Lower leg skin (tissue), 4 donors: ENCODE data around the gene CCDC187. TPM values are rescaled to one million over a fixed set of nuclear protein-coding genes. Genes with fewer than 3 reads are reported as not detected.

ENCODE experiments used
- DNase-seq, 2 donors: peaks; one replicate each; pipeline ENCODE4 v3.0.0-alpha.2; 2019; ENCODE audit warnings: low spot score in 2 of 2
- H3K4me3 ChIP-seq: fragments of 200-600 bp; sonication (generic); 2 replicates; pipeline ENCODE4 v1.5.1; 2017; ENCODE audit warnings: mild to moderate bottlenecking, low read depth; ENCODE audit not compliant: poor library complexity, severe bottlenecking
- POLR2A ChIP-seq, 2 donors: fragments of 450-650 bp; IDR thresholded peaks; one replicate each; pipeline ENCODE4 v1.6.1; 2016 to 2017; ENCODE audit warnings: antibody characterized with exemption in 2 of 2, mild to moderate bottlenecking in 1 of 2, moderate library complexity in 1 of 2
- WGBS, 2 donors: methylation state at CpG; one replicate each; pipeline ENCODE4 v1.1.5; 2018; 5-methylcytosine and 5-hydroxymethylcytosine counted together
- intact Hi-C: fragments of 100-400 bp; cut with DNase I; formaldehyde crosslinking; loops from one replicate; pipeline ENCODE4 v1.15.0; 2023; ENCODE audit warnings: low total_unique reads
- total RNA-seq, 4 donors: library from RNA; depleted of rRNA; stranded (reverse); fragments of >200 nt; gene quantifications; one replicate each; pipeline ENCODE4 v1.1.0, GENCODE V29; 2016
- TF ChIP-seq, protein P1 (sequence below), 3 donors: fragments of 450-650 bp; IDR thresholded peaks; one replicate each; pipeline ENCODE4 v1.5.1; 2016; ENCODE audit warnings: antibody characterized with exemption in 3 of 3, mild to moderate bottlenecking in 3 of 3, moderate library complexity in 2 of 3

CCDC187 gene
- total RNA-seq, 4 donors from 2014 or later = 1.1 TPM; not detected in 3

DNA sequence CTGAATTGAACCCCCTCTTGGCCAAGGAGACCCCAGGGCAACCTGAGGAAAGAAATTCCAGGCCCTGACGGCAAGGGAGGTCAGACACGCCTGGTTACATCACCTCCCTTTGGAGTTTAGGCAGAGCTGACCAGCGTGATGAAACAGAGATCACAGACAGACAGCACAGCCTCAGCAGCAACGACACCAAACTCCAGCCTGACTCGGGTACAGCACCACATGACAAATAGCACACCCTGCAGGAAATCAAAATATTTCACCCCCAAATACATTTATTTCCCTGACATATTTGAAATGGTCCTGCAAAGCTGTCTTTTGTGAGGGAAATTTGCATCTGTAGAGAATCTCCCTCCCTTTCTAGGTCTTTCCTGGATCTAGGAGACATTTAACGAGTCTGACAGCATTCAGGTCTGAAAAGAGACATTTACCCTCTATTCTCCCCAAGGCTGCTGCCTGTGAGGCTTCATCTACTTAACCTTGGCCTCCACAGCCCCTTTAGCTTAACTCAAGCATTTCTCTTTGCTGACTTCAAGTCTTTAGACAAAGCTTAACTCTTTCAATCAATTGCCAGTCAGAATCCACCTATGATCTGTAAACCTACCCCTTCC is 60.9 kb downstream of the CCDC187 start:
- no peak for DNase-seq
- WGBS, 2 donors = 52 to 61% methylated on average over 6 of the region's 6 CpGs
- H3K4me3 ChIP-seq = no peak overlapping the region
- TF ChIP-seq, protein P1, sequence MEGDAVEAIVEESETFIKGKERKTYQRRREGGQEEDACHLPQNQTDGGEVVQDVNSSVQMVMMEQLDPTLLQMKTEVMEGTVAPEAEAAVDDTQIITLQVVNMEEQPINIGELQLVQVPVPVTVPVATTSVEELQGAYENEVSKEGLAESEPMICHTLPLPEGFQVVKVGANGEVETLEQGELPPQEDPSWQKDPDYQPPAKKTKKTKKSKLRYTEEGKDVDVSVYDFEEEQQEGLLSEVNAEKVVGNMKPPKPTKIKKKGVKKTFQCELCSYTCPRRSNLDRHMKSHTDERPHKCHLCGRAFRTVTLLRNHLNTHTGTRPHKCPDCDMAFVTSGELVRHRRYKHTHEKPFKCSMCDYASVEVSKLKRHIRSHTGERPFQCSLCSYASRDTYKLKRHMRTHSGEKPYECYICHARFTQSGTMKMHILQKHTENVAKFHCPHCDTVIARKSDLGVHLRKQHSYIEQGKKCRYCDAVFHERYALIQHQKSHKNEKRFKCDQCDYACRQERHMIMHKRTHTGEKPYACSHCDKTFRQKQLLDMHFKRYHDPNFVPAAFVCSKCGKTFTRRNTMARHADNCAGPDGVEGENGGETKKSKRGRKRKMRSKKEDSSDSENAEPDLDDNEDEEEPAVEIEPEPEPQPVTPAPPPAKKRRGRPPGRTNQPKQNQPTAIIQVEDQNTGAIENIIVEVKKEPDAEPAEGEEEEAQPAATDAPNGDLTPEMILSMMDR (IDR thresholded peaks at IDR 0.05) = no peak
- no peak for TF ChIP-seq POLR2A (IDR thresholded peaks at IDR 0.05)
- intact Hi-C loops = no loop called here

DNA sequence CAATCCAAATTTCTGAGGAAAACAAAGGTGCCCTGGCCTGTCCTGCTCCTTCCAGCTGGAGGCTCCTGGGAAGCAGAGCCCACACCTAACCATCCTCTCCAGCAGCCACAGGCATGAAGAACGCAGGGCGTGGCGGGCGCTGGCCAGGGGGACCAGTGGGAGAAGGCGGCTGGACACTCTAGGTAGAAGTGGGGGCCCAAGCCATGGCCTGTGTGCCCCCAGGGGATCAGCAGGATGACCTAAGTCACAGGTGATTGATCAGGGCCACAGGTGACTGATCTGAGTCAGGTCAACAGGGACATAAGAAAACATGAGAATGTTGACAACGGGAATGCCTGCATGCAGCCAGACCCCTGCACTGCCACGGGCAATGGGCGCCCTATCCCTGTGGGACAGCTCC is 61.6 kb downstream of the CCDC187 start:
- WGBS, 2 donors = 84 to 92% methylated on average over 5 to 8 of the region's 8 CpGs
- intact Hi-C loops = no loop called here
- DNase-seq = no peak
- H3K4me3 ChIP-seq = no peak overlapping the region
- TF ChIP-seq POLR2A (IDR thresholded peaks at IDR 0.05) = no peak
- TF ChIP-seq, protein P1 (IDR thresholded peaks at IDR 0.05) = no peak

DNA sequence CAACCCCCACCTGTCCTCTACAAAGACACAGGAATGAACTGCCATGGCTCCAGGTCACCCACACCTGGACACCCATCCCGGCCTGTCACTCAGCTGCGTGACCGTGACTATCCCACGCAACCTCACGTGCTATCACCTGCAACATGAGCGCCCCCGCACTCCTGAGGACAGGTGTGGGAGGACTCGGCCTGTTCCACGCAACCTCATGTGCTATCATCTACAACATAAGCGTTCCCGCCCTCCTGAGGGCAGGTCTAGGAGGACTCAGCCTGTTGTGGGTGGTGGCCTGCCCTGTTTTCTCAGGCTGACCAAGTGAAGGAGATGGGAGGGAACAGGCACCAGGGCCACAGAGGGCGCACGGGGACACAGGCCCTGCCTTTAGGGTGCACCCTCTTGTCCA is 62.4 kb downstream of the CCDC187 start:
- TF ChIP-seq, protein P1 (IDR thresholded peaks at IDR 0.05) = no peak
- no peak for TF ChIP-seq POLR2A (IDR thresholded peaks at IDR 0.05)
- 85 to 96% methylated on average over 11 to 13 of the region's 13 CpGs for WGBS, 2 donors
- no peak for DNase-seq
- intact Hi-C loops = no loop called here
- H3K4me3 ChIP-seq = no peak overlapping the region

DNA sequence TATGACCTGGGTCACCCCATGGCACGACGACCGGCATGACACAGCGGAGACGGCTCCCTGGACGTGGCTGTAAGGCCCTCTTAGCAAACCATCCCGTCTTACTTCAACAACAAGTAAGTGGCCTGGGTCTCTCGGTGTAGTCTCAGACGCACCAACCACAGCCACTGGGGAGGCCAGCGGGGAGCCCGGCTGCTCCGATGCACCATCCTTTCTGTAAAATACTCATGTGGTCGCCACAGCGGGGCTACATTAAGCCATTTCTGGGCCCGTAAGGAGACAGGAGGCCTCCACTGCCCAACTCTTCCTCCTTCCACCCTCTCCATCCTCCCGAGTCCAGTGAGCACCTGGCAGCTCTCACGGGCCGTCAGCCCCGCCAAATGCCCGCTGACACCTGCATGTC is 63.0 kb downstream of the CCDC187 start:
- intact Hi-C loops = no loop called here
- 90 to 96% methylated on average over 20 of the region's 20 CpGs for WGBS, 2 donors
- TF ChIP-seq, protein P1 (IDR thresholded peaks at IDR 0.05) = no peak
- TF ChIP-seq POLR2A (IDR thresholded peaks at IDR 0.05) = no peak
- no peak for DNase-seq
- H3K4me3 ChIP-seq = no peak overlapping the region

- no peak for DNase-seq
- intact Hi-C loops = no loop called here
- WGBS, 2 donors = 25 to 40% methylated on average over 2 of the region's 2 CpGs
- no peak for TF ChIP-seq POLR2A (IDR thresholded peaks at IDR 0.05)
- TF ChIP-seq, protein P1 (IDR thresholded peaks at IDR 0.05) = no peak
- no peak overlapping the region for H3K4me3 ChIP-seq
These were observed 63.9 kb downstream of the CCDC187 start for GRCh38 chr9:136239983-136240330.
